Mesenteric fat pad (tissue), 1 donor: ENCODE measurements around the gene SYNPR. TPM values are rescaled to one million over a fixed set of nuclear protein-coding genes. Genes with fewer than 3 reads are reported as not detected.

Experiments used
- DNase-seq: peaks from one replicate; pipeline ENCODE4 v3.0.0-alpha.2; 2020; ENCODE audit warnings: low spot score
- total RNA-seq: library from RNA; stranded (reverse); fragmentation: NEBNext Ultra II Directional; extraction: Animal tissue kit (Norgen Biotek cat#: 25700); gene quantifications from one replicate; pipeline ENCODE4 v1.2.1, GENCODE V29; 2021
- donor health status: DM: yes; HTN: yes; CAD: no.

SYNPR gene
- total RNA-seq, 1 donor from 2014 or later, result not detected

- DNase-seq, result no peak
These were observed 26.3 kb downstream of the SYNPR start for GRCh38 chr3:63304421-63304820.

DNA sequence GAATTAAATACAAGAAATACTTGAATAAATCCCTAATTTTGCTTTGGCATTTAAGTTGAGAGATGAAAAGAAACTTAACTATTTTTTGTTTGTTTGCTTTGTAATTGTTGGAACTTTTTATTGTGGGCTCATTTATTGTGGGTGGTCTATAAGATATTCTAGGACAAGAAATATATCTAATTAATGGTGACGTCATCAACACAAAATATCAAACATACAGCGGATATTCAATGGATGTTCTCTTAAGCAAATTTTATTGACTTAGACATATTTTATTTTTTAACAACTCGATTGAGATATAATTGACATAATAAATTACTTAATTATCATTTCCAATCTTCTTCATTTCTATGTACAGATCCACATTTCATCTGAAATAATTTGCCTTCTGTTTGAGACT lies 30.0 kb downstream of the SYNPR start:
- no peak for DNase-seq

DNA sequence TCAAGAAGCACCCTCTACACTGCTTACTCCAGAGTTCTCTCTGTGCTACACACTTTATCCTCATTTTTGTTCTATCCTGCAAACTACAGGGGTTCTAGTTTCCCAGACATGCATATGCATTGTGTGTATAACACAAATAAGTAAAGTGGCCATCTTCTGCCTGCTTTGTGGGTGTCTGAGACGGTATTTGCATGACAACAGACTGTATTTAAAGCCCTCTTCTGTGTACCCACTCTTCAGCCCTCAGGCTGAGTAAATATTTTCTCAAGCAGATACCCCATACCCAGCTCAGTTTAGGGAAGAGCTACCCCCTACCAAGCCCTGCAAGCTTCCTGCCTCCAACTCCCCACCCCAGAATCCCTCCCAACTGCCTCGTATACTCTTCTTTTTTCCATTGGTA lies 31.7 kb downstream of the SYNPR start:
- DNase-seq, result no peak

DNA sequence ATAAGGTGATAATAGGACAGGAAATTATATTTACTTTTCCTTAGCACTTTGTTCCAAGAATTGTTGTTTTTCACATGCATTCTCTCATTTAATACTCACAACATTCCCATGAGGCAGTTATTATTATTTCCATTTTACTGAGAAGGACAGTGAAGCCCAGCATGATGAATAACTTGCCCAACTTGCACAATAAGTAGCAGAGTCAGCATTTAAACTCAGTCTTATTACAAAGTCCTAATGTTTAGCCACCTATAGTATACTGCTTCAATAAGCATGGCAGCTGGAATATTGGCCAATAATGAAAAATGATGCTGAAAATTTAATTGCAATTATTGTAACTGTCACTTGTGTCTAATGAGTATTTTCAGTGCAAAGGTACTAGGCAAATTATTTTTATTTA lies 45.7 kb downstream of the SYNPR start:
- DNase-seq, result no peak

- no peak for DNase-seq
These were observed 46.5 kb downstream of the SYNPR start for GRCh38 chr3:63324621-63325020.

GRCh38 chr3:63325386-63325785 lies 47.3 kb downstream of the SYNPR start:
- no peak for DNase-seq

DNA sequence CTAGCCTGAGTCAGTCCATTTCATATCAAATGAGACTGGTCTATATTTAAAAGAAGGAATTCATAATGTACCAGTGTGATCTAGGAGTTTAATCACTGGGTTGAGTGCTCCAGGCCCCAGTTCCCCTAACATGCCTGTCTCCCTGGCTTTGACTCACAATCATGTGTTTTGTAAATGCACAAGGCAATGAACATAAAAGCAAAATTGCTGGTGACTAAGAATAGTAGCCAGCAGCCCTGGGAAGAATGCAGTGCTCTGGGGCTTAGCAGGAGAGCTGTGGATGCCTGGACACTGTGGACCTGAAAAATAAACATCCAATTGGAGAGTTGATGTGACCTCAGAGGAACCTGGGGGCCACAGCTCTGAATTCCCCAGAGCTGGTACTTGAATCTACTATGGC lies 50.3 kb downstream of the SYNPR start:
- no peak for DNase-seq

DNA sequence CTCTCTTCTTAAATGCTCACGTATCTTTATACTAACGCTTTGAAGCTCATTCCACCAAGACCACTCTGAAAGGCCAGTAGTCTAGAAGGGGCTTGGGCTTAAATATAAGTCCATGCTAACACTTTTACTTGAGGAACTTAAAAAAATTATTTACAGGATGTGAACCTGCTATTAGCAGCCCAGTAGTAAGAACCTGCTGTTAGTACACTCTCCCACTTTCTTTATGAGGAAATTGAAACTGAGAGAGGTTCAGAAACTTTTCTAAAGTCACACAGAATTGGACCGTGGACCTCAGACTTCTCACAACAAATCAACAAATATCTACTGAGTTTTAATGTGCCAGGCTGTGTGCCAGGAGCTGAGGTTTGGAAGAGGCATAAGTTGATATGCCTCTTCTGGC lies 53.4 kb downstream of the SYNPR start:
- no peak for DNase-seq

GRCh38 chr3:63333815-63334214 lies 55.7 kb downstream of the SYNPR start:
- DNase-seq, result no peak

GRCh38 chr3:63338351-63338750 lies 60.2 kb downstream of the SYNPR start:
- DNase-seq, result no peak

DNA sequence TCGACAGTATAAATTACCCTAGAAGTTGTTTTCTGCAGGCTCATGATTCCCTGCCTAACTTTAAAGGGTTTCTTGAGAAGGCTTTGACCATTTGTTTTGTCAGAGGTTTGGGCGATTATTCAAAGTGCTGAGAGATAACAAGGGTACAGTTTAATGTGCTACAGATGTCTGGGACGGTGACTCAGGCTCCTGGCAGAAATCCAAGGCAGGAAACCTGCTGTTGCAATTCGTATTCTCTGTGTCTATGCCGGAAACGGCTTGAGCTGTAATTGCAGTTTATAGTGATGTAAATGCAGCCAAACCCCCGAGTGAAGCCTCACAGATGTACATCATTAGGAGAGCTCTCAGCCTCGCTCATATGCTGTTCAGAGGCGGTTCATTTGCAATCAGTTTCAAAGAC lies 65.6 kb downstream of the SYNPR start:
- DNase-seq, result no peak

DNA sequence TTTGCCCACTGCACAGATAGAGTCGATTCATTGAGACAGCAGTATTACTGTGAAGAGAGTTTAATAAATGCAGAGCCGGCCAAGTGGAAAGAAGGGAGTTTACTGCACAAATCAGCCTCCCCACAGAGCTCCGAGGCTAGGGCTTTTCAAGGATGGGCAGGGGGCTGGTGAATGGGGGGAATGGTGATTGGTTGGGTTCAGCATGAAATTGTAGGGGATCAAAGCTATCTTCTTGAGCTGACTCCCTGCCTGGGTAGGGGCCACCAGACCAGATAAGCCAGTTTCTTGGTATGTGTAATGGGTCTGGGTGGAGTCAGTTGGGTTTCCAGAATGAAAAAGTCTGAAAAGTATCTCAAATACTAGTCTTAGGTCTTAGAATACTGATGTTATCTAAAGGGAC lies 66.6 kb downstream of the SYNPR start:
- DNase-seq, result no peak

GRCh38 chr3:63349583-63350573 lies 71.8 kb downstream of the SYNPR start:
- no peak for DNase-seq

GRCh38 chr3:63351159-63352007 lies 73.3 kb downstream of the SYNPR start:
- no peak for DNase-seq

DNA sequence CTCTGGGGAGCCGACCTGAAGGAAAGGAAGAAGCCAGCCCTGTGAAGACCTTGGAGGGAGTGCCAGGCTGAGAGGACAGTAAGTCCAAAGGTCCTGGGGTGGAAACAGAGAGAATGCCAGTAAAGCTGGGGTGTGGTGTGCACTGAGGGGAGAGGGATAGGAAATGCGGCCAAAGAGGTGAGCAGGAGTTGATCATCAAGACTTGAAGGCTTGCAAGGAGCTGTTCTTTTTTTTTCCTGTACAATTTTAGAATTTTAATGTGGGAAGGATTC lies 73.8 kb downstream of the SYNPR start:
- no peak for DNase-seq

DNA sequence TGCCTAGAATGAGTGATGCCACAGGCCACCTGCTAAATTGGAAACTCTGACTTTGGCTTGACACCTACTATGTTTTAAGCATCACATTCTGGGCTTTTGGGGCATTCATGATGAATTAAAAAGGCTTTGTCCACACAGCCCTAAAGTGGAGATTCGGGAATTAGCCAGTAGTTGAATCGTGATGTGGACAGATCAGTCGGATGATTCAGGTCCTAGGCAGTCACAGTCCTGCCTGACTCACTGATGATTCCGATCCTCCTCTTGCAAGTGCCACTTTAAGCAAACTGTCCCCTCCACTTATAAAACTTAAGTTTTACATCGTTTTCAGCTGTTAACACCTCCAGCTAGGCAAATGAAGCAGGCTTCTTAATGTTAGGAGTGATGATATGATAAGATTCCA lies 75.3 kb downstream of the SYNPR start:
- DNase-seq, result no peak

DNA sequence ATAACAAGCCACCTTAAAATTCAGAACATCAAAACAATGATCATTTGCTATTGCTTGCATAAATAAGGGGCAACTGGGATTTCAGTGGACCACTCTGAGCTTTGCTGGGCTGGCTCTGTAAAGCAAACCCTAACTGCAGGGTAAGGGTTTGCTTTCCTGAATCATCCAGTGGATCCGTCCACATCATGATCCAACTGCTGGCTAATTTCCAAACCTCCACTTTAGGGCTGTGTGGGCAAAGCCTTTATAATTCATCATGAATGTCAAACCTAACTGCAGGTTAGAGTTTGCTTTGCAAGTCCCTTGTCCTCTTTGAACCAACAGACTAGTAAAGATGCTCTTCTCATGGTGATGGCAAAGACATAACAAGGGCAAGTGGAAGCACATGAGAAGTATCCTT lies 76.1 kb downstream of the SYNPR start:
- DNase-seq, result no peak

- no peak for DNase-seq
These were observed 77.7 kb downstream of the SYNPR start for GRCh38 chr3:63355809-63356208.

GRCh38 chr3:63364495-63364894 lies 86.4 kb downstream of the SYNPR start:
- DNase-seq, result no peak

GRCh38 chr3:63364910-63365309 lies 86.8 kb downstream of the SYNPR start:
- no peak for DNase-seq

DNA sequence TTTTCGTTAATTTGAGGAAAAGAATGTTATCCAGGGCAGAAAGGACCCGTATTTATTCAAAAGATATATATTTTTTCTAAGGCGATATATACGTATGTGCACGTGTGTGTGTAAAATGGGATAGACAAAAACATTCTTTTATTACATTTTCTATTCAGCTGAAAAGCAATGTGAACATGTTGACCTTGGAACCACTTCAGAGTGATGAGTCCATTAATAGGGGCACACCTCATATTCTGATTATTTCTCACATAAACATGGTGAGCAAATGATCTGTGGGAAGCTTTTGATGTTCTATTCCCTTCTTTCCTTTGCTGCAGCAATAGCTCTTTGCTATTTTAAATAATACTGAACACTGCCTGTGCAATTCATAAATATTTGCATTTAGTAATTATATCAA lies 87.6 kb downstream of the SYNPR start:
- no peak for DNase-seq

DNA sequence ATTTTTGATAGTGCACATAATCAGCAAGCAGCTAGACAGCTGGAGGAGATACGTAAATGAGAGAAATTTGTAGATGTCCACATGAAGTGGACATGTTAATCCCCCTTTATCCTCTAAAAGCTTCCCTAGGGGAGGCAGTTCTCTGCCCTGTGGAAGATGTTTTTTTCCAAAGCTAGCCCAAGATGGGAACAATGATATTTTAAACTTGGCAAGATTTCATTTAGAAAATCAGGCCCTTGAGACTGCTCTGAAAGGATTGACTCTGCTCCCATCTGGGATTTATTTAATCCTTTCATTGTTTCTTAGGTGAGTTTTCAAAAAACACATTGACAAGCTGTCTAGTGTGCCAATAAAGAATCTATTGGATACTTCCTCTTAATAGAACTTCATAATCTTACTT lies 92.0 kb downstream of the SYNPR start:
- DNase-seq, result no peak

DNA sequence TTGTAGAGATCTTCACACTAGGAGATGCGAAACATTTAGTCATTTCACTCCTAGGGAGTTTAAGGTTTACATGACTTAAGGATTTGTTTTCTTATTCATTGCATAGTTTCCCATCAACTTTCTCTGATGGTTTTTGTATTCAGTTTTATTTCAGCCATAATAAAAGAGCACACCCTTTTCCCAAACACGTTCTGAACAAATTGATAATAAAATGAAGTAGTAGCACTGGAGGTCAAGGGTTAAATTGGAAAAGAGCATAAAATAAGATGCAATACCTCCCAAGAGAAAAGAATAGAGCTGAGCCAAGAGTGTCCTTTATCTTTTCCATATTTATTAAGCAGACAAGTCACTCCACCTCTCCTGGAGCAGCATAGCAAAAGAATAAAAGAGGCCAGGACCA lies 104.9 kb downstream of the SYNPR start:
- DNase-seq, result no peak
